NCI-H774 (cell line): ENCODE measurements around the gene RORC.
A peak's percentile ranks its signal among the peaks of the same experiment; 100 is the strongest.
"Not testable (repeated sequence)": the region's sequence is repeated elsewhere in the genome, so short reads cannot be mapped to it uniquely, and the experiment has no call there.

ENCODE experiments used
- DNase-seq: peaks from one replicate; lab custom pipeline; 2025; lab: John Stamatoyannopoulos, UW

RORC gene

GRCh38 chr1:151805066-151805820 is 26.4 kb downstream of the RORC start, which contains the start of gene LINGO4:
Gene LINGO4, minus strand, starts transcription at chr1:151805419. Its CDS starts 2,715 bp downstream, at chr1:151802704.
- no peak for DNase-seq

- DNase-seq: no peak
Measured at GRCh38 chr1:151803915-151804314, 27.7 kb downstream of the RORC start.

- DNase-seq: no peak
Measured at GRCh38 chr1:151803164-151803563, 28.4 kb downstream of the RORC start.

GRCh38 chr1:151802372-151802771 is 29.2 kb downstream of the RORC start:
- no peak for DNase-seq

- no peak for DNase-seq
Measured at GRCh38 chr1:151801846-151802245, 29.8 kb downstream of the RORC start.

- no peak for DNase-seq
Measured at GRCh38 chr1:151801310-151801820, 30.2 kb downstream of the RORC start.

GRCh38 chr1:151800830-151801229 is 30.8 kb downstream of the RORC start:
- DNase-seq: no peak

- no peak for DNase-seq
Measured at GRCh38 chr1:151799179-151800022, 32.2 kb downstream of the RORC start.

GRCh38 chr1:151798571-151798970 is 33.0 kb downstream of the RORC start:
- no peak for DNase-seq

GRCh38 chr1:151790940-151791651 is 40.5 kb downstream of the RORC start:
- DNase-seq: no peak

GRCh38 chr1:151790071-151790939 is 41.3 kb downstream of the RORC start, which contains the start of gene TDRKH:
Gene TDRKH, minus strand, starts transcription at chr1:151790500. Its CDS starts 7,478 bp downstream, at chr1:151783022.
- peak; percentile 99 for DNase-seq

GRCh38 chr1:151787689-151788088 is 43.9 kb downstream of the RORC start:
- DNase-seq: no peak

- no peak for DNase-seq
Measured at GRCh38 chr1:151783796-151784195, 47.8 kb downstream of the RORC start.

- no peak for DNase-seq
Measured at GRCh38 chr1:151782741-151783140, 48.9 kb downstream of the RORC start.

GRCh38 chr1:151782026-151782425 is 49.6 kb downstream of the RORC start:
- not testable (repeated sequence) for DNase-seq

GRCh38 chr1:151780736-151781135 is 50.9 kb downstream of the RORC start:
- DNase-seq: not testable (repeated sequence)

GRCh38 chr1:151779852-151780251 is 51.8 kb downstream of the RORC start:
- DNase-seq: no peak

GRCh38 chr1:151777317-151777716 is 54.3 kb downstream of the RORC start:
- no peak for DNase-seq

GRCh38 chr1:151776665-151777062 is 54.9 kb downstream of the RORC start:
- DNase-seq: no peak

GRCh38 chr1:151775894-151776664 is 55.5 kb downstream of the RORC start:
- no peak for DNase-seq
